Activated naive CD8-positive, alpha-beta T cell (primary cell): ENCODE measurements around the gene MAPK8IP1.
A peak's percentile ranks its signal among the peaks of the same experiment; 100 is the strongest.

ENCODE experiments used
- H3K27ac Mint-ChIP-seq: one replicate; pipeline ENCODE4 v1.8.0; 2021; ENCODE audit warnings: mixed read lengths
- H3K27me3 Mint-ChIP-seq: one replicate; pipeline ENCODE4 v1.8.0; 2021; ENCODE audit warnings: mixed read lengths
- H3K36me3 Mint-ChIP-seq: one replicate; pipeline ENCODE4 v1.8.0; 2021; ENCODE audit warnings: mixed read lengths
- H3K4me1 Mint-ChIP-seq: one replicate; pipeline ENCODE4 v1.8.0; 2021; ENCODE audit warnings: low read depth, mixed read lengths
- H3K4me3 Mint-ChIP-seq: one replicate; pipeline ENCODE4 v1.8.0; 2021; ENCODE audit warnings: mild to moderate bottlenecking, mixed read lengths
- H3K9me3 Mint-ChIP-seq: one replicate; pipeline ENCODE4 v1.8.0; 2021; ENCODE audit warnings: low read depth, mixed read lengths

The MAPK8IP1 gene

GRCh38 chr11:45877221-45877620, 8.2 kb upstream of the MAPK8IP1 start:
- Mint-ChIP-seq H3K4me1 (no peaks in the 10 kb centered on the region), H3K27me3 (no peaks in the 10 kb centered on the region), H3K36me3 (peaks cover 26% of the 10 kb centered on the region), H3K27ac (no peak overlapping the region), H3K9me3 (no peaks in the 10 kb centered on the region), H3K4me3 (no peak overlapping the region)

- H3K27me3 Mint-ChIP-seq = no peaks in the 10 kb centered on the region
- H3K4me1 Mint-ChIP-seq = no peaks in the 10 kb centered on the region
- H3K4me3 Mint-ChIP-seq = no peak overlapping the region
- H3K27ac Mint-ChIP-seq = no peak overlapping the region
- H3K9me3 Mint-ChIP-seq = no peaks in the 10 kb centered on the region
- peaks cover 29% of the 10 kb centered on the region for H3K36me3 Mint-ChIP-seq
Observed at GRCh38 chr11:45877845-45878244, 7.6 kb upstream of the MAPK8IP1 start.

- Mint-ChIP-seq H3K4me3 (no peak overlapping the region), H3K9me3 (no peaks in the 10 kb centered on the region), H3K36me3 (peaks cover 29% of the 10 kb centered on the region), H3K4me1 (peaks cover 4% of the 10 kb centered on the region), H3K27me3 (peaks cover 3% of the 10 kb centered on the region), H3K27ac (no peak overlapping the region)
Observed at GRCh38 chr11:45879803-45880686, 5.4 kb upstream of the MAPK8IP1 start.

GRCh38 chr11:45880772-45881570, 4.5 kb upstream of the MAPK8IP1 start:
- H3K36me3 Mint-ChIP-seq = peaks cover 24% of the 10 kb centered on the region
- H3K27ac Mint-ChIP-seq = no peak overlapping the region
- peaks cover 3% of the 10 kb centered on the region for H3K27me3 Mint-ChIP-seq
- peaks cover 7% of the 10 kb centered on the region for H3K4me1 Mint-ChIP-seq
- no peak overlapping the region for H3K4me3 Mint-ChIP-seq
- no peaks in the 10 kb centered on the region for H3K9me3 Mint-ChIP-seq

GRCh38 chr11:45881708-45882368, 3.6 kb upstream of the MAPK8IP1 start:
- peaks cover 3% of the 10 kb centered on the region for H3K27me3 Mint-ChIP-seq
- H3K9me3 Mint-ChIP-seq = no peaks in the 10 kb centered on the region
- H3K4me1 Mint-ChIP-seq = peaks cover 7% of the 10 kb centered on the region
- no peak overlapping the region for H3K27ac Mint-ChIP-seq
- peaks cover 20% of the 10 kb centered on the region for H3K36me3 Mint-ChIP-seq
- H3K4me3 Mint-ChIP-seq = no peak overlapping the region

GRCh38 chr11:45884596-45885185, 760 bp upstream of the MAPK8IP1 start:
- H3K4me3 Mint-ChIP-seq = peak overlapping the region; percentile 69
- H3K9me3 Mint-ChIP-seq = no peaks in the 10 kb centered on the region
- H3K36me3 Mint-ChIP-seq = peaks cover 10% of the 10 kb centered on the region
- no peak overlapping the region for H3K27ac Mint-ChIP-seq
- H3K27me3 Mint-ChIP-seq = peaks cover 3% of the 10 kb centered on the region
- H3K4me1 Mint-ChIP-seq = peaks cover 7% of the 10 kb centered on the region

GRCh38 chr11:45885921-45886721, 670 bp downstream of the MAPK8IP1 start:
- Mint-ChIP-seq H3K4me1 (peaks cover 7% of the 10 kb centered on the region), H3K27ac (no peak overlapping the region), H3K9me3 (no peaks in the 10 kb centered on the region), H3K36me3 (peaks cover 5% of the 10 kb centered on the region), H3K27me3 (peaks cover 3% of the 10 kb centered on the region), H3K4me3 (no peak overlapping the region)

- Mint-ChIP-seq H3K27ac (no peak overlapping the region), H3K9me3 (no peaks in the 10 kb centered on the region), H3K4me3 (peak overlapping the region; percentile 47), H3K27me3 (peaks cover 3% of the 10 kb centered on the region), H3K36me3 (peaks cover 5% of the 10 kb centered on the region), H3K4me1 (peaks cover 7% of the 10 kb centered on the region)
Observed at GRCh38 chr11:45886816-45887520, 1.5 kb downstream of the MAPK8IP1 start.

- Mint-ChIP-seq H3K27me3 (peaks cover 3% of the 10 kb centered on the region), H3K4me1 (peaks cover 7% of the 10 kb centered on the region), H3K27ac (no peak overlapping the region), H3K4me3 (peak overlapping the region; percentile 47), H3K9me3 (no peaks in the 10 kb centered on the region), H3K36me3 (no peaks in the 10 kb centered on the region)
Observed at GRCh38 chr11:45887587-45887986, 2.1 kb downstream of the MAPK8IP1 start.

- Mint-ChIP-seq H3K27me3 (peaks cover under 1% of the 10 kb centered on the region), H3K4me3 (no peak overlapping the region), H3K36me3 (no peaks in the 10 kb centered on the region), H3K27ac (no peak overlapping the region), H3K9me3 (no peaks in the 10 kb centered on the region), H3K4me1 (peaks cover 5% of the 10 kb centered on the region)
Observed at GRCh38 chr11:45889555-45889954, 4.1 kb downstream of the MAPK8IP1 start.

- Mint-ChIP-seq H3K4me3 (no peak overlapping the region), H3K27me3 (peaks cover 4% of the 10 kb centered on the region), H3K4me1 (peaks cover 4% of the 10 kb centered on the region), H3K36me3 (no peaks in the 10 kb centered on the region), H3K9me3 (no peaks in the 10 kb centered on the region), H3K27ac (no peak overlapping the region)
Observed at GRCh38 chr11:45889966-45890365, 4.5 kb downstream of the MAPK8IP1 start.

GRCh38 chr11:45890886-45891550, 5.6 kb downstream of the MAPK8IP1 start:
- peaks cover 10% of the 10 kb centered on the region for H3K27me3 Mint-ChIP-seq
- no peak overlapping the region for H3K27ac Mint-ChIP-seq

GRCh38 chr11:45892856-45893255, 7.4 kb downstream of the MAPK8IP1 start:
- H3K9me3 Mint-ChIP-seq = no peaks in the 10 kb centered on the region
- no peaks in the 10 kb centered on the region for H3K36me3 Mint-ChIP-seq
- H3K27ac Mint-ChIP-seq = no peak overlapping the region
- no peak overlapping the region for H3K4me3 Mint-ChIP-seq
- no peaks in the 10 kb centered on the region for H3K4me1 Mint-ChIP-seq
- H3K27me3 Mint-ChIP-seq = peaks cover 11% of the 10 kb centered on the region

More at GRCh38 chr11:45890886-45891550, 5.6 kb downstream of the MAPK8IP1 start:
- H3K4me1 Mint-ChIP-seq = no peaks in the 10 kb centered on the region
- no peak overlapping the region for H3K4me3 Mint-ChIP-seq
- no peaks in the 10 kb centered on the region for H3K36me3 Mint-ChIP-seq
- H3K9me3 Mint-ChIP-seq = no peaks in the 10 kb centered on the region
